Measurements from ENCODE around the gene EFNA4. TPM values are rescaled to one million over a fixed set of nuclear protein-coding genes. Genes with fewer than 3 reads are reported as not detected.

Gene EFNA4
- total RNA-seq, 1 donor from 2014 or later, result 10.1 TPM

- H3K36me3 Mint-ChIP-seq (ENCODE audit: unreplicated experiment), result no peaks in the 10 kb centered on the region
- H3K4me3 Mint-ChIP-seq (ENCODE audit: unreplicated experiment), result no peak overlapping the region
- peaks cover 8% of the 10 kb centered on the region for H3K4me1 Mint-ChIP-seq (ENCODE audit: unreplicated experiment)
- H3K27me3 Mint-ChIP-seq (ENCODE audit: unreplicated experiment), result no peaks in the 10 kb centered on the region
- TF ChIP-seq, protein P1, sequence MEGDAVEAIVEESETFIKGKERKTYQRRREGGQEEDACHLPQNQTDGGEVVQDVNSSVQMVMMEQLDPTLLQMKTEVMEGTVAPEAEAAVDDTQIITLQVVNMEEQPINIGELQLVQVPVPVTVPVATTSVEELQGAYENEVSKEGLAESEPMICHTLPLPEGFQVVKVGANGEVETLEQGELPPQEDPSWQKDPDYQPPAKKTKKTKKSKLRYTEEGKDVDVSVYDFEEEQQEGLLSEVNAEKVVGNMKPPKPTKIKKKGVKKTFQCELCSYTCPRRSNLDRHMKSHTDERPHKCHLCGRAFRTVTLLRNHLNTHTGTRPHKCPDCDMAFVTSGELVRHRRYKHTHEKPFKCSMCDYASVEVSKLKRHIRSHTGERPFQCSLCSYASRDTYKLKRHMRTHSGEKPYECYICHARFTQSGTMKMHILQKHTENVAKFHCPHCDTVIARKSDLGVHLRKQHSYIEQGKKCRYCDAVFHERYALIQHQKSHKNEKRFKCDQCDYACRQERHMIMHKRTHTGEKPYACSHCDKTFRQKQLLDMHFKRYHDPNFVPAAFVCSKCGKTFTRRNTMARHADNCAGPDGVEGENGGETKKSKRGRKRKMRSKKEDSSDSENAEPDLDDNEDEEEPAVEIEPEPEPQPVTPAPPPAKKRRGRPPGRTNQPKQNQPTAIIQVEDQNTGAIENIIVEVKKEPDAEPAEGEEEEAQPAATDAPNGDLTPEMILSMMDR (IDR thresholded peaks at IDR 0.05), result no peak
- no peaks in the 10 kb centered on the region for H3K9me3 Mint-ChIP-seq (ENCODE audit: unreplicated experiment)
- DNase-seq (ENCODE audit: extremely low spot score, unreplicated experiment), result no peak
- no peak overlapping the region for H3K27ac Mint-ChIP-seq (ENCODE audit: unreplicated experiment)
These were observed 37.0 kb upstream of the EFNA4 start for GRCh38 chr1:155026588-155026987.

GRCh38 chr1:155029513-155030242 lies 33.9 kb upstream of the EFNA4 start:
- no peaks in the 10 kb centered on the region for H3K4me1 Mint-ChIP-seq (ENCODE audit: unreplicated experiment)
- no peak for DNase-seq (ENCODE audit: extremely low spot score, unreplicated experiment)
- no peaks in the 10 kb centered on the region for H3K9me3 Mint-ChIP-seq (ENCODE audit: unreplicated experiment)
- H3K36me3 Mint-ChIP-seq (ENCODE audit: unreplicated experiment), result no peaks in the 10 kb centered on the region
- H3K4me3 Mint-ChIP-seq (ENCODE audit: unreplicated experiment), result no peak overlapping the region
- H3K27me3 Mint-ChIP-seq (ENCODE audit: unreplicated experiment), result no peaks in the 10 kb centered on the region
- no peak overlapping the region for H3K27ac Mint-ChIP-seq (ENCODE audit: unreplicated experiment)
- TF ChIP-seq, protein P1 (IDR thresholded peaks at IDR 0.05), result no peak

- TF ChIP-seq, protein P1 (IDR thresholded peaks at IDR 0.05), result no peak
- no peaks in the 10 kb centered on the region for H3K9me3 Mint-ChIP-seq (ENCODE audit: unreplicated experiment)
- H3K27ac Mint-ChIP-seq (ENCODE audit: unreplicated experiment), result no peak overlapping the region
- H3K4me3 Mint-ChIP-seq (ENCODE audit: unreplicated experiment), result no peak overlapping the region
- no peaks in the 10 kb centered on the region for H3K36me3 Mint-ChIP-seq (ENCODE audit: unreplicated experiment)
- H3K4me1 Mint-ChIP-seq (ENCODE audit: unreplicated experiment), result no peaks in the 10 kb centered on the region
- H3K27me3 Mint-ChIP-seq (ENCODE audit: unreplicated experiment), result no peaks in the 10 kb centered on the region
- DNase-seq (ENCODE audit: extremely low spot score, unreplicated experiment), result no peak
These were observed 33.2 kb upstream of the EFNA4 start for GRCh38 chr1:155030243-155030795.

DNA sequence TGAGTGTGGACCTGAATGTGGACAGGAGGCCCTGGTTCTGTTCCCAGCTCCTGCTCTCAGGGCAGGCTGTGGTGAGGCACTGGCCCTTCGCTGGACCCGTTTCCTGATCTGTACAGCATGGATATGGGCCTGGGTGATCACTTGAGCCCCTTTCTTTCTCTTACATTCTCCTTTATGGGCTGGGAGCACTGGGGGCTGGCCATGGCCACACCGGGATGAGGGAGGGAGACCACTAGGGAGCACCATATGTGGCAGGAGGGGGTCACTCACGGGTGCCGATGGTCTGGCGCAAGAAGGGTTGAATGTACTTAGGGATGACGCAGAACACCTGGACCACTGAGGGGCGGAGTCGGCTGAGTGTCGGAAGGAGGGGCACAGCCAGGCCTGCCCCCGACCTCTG lies 32.6 kb upstream of the EFNA4 start:
- no peak overlapping the region for H3K27ac Mint-ChIP-seq (ENCODE audit: unreplicated experiment)
- TF ChIP-seq, protein P1 (IDR thresholded peaks at IDR 0.05), result no peak

DNA sequence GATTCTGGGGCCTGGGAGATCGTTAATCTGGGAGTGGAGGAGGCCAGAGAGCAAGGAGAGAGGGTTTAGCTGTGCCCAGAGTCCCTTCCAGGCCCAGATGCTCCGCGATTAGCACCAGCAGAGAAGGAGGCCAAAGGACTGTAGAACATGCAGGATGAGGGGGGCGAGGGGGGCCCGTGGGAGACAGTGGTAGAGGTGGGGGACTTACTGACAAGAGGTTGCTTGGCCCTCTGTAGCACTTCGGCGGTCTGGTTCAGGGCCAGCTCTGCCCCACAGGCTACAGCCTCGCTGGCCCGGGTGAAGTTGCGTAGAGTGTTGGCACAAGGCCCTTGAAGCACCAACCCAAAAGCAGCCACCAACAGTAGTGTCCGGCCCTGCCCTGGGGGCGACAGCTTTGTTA lies 30.7 kb upstream of the EFNA4 start:
- Mint-ChIP-seq H3K4me3 (ENCODE audit: unreplicated experiment) (no peak overlapping the region), H3K4me1 (ENCODE audit: unreplicated experiment) (no peaks in the 10 kb centered on the region), H3K9me3 (ENCODE audit: unreplicated experiment) (no peaks in the 10 kb centered on the region), H3K27me3 (ENCODE audit: unreplicated experiment) (no peaks in the 10 kb centered on the region), H3K27ac (ENCODE audit: unreplicated experiment) (no peak overlapping the region), H3K36me3 (ENCODE audit: unreplicated experiment) (no peaks in the 10 kb centered on the region)
- no peak for DNase-seq (ENCODE audit: extremely low spot score, unreplicated experiment)
- TF ChIP-seq, protein P1 (IDR thresholded peaks at IDR 0.05), result no peak

More for the DNA sequence above, 32.6 kb upstream of the EFNA4 start:
- no peaks in the 10 kb centered on the region for H3K36me3 Mint-ChIP-seq (ENCODE audit: unreplicated experiment)
- H3K4me3 Mint-ChIP-seq (ENCODE audit: unreplicated experiment), result no peak overlapping the region
- H3K4me1 Mint-ChIP-seq (ENCODE audit: unreplicated experiment), result no peaks in the 10 kb centered on the region
- H3K9me3 Mint-ChIP-seq (ENCODE audit: unreplicated experiment), result no peaks in the 10 kb centered on the region
- no peak for DNase-seq (ENCODE audit: extremely low spot score, unreplicated experiment)
- H3K27me3 Mint-ChIP-seq (ENCODE audit: unreplicated experiment), result no peaks in the 10 kb centered on the region
